Psoas muscle (tissue), 8 donors: ENCODE measurements around the gene TPBGL. TPM values are rescaled to one million over a fixed set of nuclear protein-coding genes. Genes with fewer than 3 reads are reported as not detected.

ENCODE experiments used
- ATAC-seq, 4 donors: fragments of 200-7000 bp; cut with Tn5 transposase; one replicate each; pipeline ENCODE4 v1.9.1; 2020; ENCODE audit warnings: moderate library complexity in 3 of 4, mild to moderate bottlenecking in 2 of 4
- DNase-seq, 2 donors: peaks; one replicate each; pipeline ENCODE4 v3.0.0-alpha.2; 2020
- H3K27ac ChIP-seq: fragments of 200-600 bp; one replicate; pipeline ENCODE4 v1.8.0; 2022
- H3K27me3 ChIP-seq, 3 donors: fragments of 200-600 bp in 1 of 3; one replicate each; pipeline versions ENCODE4 v1.6.1 to v1.8.0; 2013 to 2022; ENCODE audit warnings: low read length in 2 of 3, mild to moderate bottlenecking in 2 of 3, moderate library complexity in 1 of 3; ENCODE audit not compliant: insufficient read depth in 3 of 3
- H3K36me3 ChIP-seq, 2 donors: fragments of 200-600 bp in 1 of 2; one replicate each; pipeline versions ENCODE4 v1.6.1 to v1.8.0; 2013 to 2022; ENCODE audit warnings: low read depth in 1 of 2, mild to moderate bottlenecking in 1 of 2, moderate library complexity in 1 of 2; ENCODE audit not compliant: insufficient read depth in 1 of 2
- H3K4me1 ChIP-seq: fragments of 200-600 bp; one replicate; pipeline ENCODE4 v1.8.0; 2022
- H3K4me3 ChIP-seq: fragments of 200-600 bp; one replicate; pipeline ENCODE4 v1.8.0; 2022; ENCODE audit warnings: mild to moderate bottlenecking
- H3K9me3 ChIP-seq: fragments of 200-600 bp; one replicate; pipeline ENCODE4 v1.8.0; 2022
- CTCF ChIP-seq: fragments of 200-600 bp; IDR thresholded peaks from one replicate; pipeline ENCODE4 v1.8.0; 2022; ENCODE audit warnings: antibody characterized with exemption
- WGBS, 3 donors: extraction: QIAGEN DNeasy Blood & Tissue Kit; methylation state at CpG; one replicate each; pipeline versions ENCODE4 v1.1.6 to v1.1.7; 2013; 5-methylcytosine and 5-hydroxymethylcytosine counted together
- intact Hi-C, 2 donors: fragments of 100-400 bp; cut with DNase I; formaldehyde crosslinking; loops; one replicate each; pipeline versions ENCODE4 v1.11.0 to v1.14.2; 2022
- polyA plus RNA-seq, 3 donors: library from polyadenylated mRNA; stranded (reverse); fragments of 200-250 nt; gene quantifications; one replicate each; pipeline ENCODE4 v1.2.3, GENCODE V29; 2013
- total RNA-seq, 4 donors: library from RNA; stranded (reverse); fragmentation: NEBNext Ultra II Directional in 2 of 4; extraction: Animal tissue kit (Norgen Biotek cat#: 25700) in 2 of 4; gene quantifications; one replicate each; pipeline versions ENCODE4 v1.2.1 to v1.2.4, GENCODE V29; 2021 to 2023
- donor health status: healthy with polysubstance abuse.
- donor health status: DM: no; HTN: no; CAD: no; lungs with moderate emphysema.
- donor health status: Bipolar disorder and iron deficiency.
- donor health status: healthy.
- donor health status: DM: yes; HTN: yes; CAD: no.
- donor health status: DM: no; HTN: no; CAD: no.
- donor health status: DM: no; HTN: no; CAD: no.
- donor health status: DM: yes; HTN: yes; CAD: no.

Gene TPBGL
- total and polyA plus RNA-seq, 7 donors = 0.01 to 0.11 (median 0.05) TPM; not detected in 4

- H3K27me3 ChIP-seq = peaks cover 0 to 29% (median 14%) of the 10 kb centered on the region in 3 donors
- WGBS, 3 donors = 5 to 9% (median 5%) methylated on average over 38 to 72 of the region's 72 CpGs
- H3K9me3 ChIP-seq = no peaks in the 10 kb centered on the region
- H3K27ac ChIP-seq = no peak overlapping the region
- H3K4me1 ChIP-seq = peaks cover 3% of the 10 kb centered on the region
- intact Hi-C loops = loop anchor here in 1 of 2 donors (5.0 to 10.0 kb wide), 2 partner anchors 217 to 310 kb away; no protein-coding TSS in a partner anchor
- TF ChIP-seq CTCF = no peak
- ATAC-seq = no peak
- H3K4me3 ChIP-seq = peak overlapping the region; percentile 53
- no peaks in the 10 kb centered on the region for H3K36me3 ChIP-seq
- DNase-seq = no peak
These were observed 1.5 kb downstream of the TPBGL start for GRCh38 chr11:75241906-75242644.

- 79 to 81% (median 79%) methylated on average over 16 of the region's 16 CpGs for WGBS, 3 donors
These were observed 2.4 kb downstream of the TPBGL start for GRCh38 chr11:75242722-75243600.

GRCh38 chr11:75244052-75244814 is 3.7 kb downstream of the TPBGL start:
- 77 to 85% (median 81%) methylated on average over 10 of the region's 10 CpGs for WGBS, 3 donors
- no peak for DNase-seq
- H3K27ac ChIP-seq = no peak overlapping the region
- intact Hi-C loops = loop anchor here in 1 of 2 donors (5.0 to 10.0 kb wide), 2 partner anchors 219 to 312 kb away; no protein-coding TSS in a partner anchor
- H3K36me3 ChIP-seq = no peaks in the 10 kb centered on the region
- no peak overlapping the region for H3K4me3 ChIP-seq
- H3K27me3 ChIP-seq = peaks cover 0 to 29% (median 14%) of the 10 kb centered on the region in 3 donors
- no peak for TF ChIP-seq CTCF
- H3K9me3 ChIP-seq = no peaks in the 10 kb centered on the region
- H3K4me1 ChIP-seq = peaks cover 6% of the 10 kb centered on the region
- no peak for ATAC-seq

More at GRCh38 chr11:75242722-75243600, 2.4 kb downstream of the TPBGL start:
- Histone ChIP-seq H3K4me3 (no peak overlapping the region), H3K4me1 (peaks cover 3% of the 10 kb centered on the region), H3K36me3 (no peaks in the 10 kb centered on the region), H3K27me3 (peaks cover 0 to 29% (median 14%) of the 10 kb centered on the region in 3 donors), H3K9me3 (no peaks in the 10 kb centered on the region), H3K27ac (no peak overlapping the region)
- no peak for TF ChIP-seq CTCF
- DNase-seq (no peak), ATAC-seq (no peak)
- intact Hi-C loops = loop anchor here in 1 of 2 donors (5.0 to 10.0 kb wide), 2 partner anchors 218 to 311 kb away; no protein-coding TSS in a partner anchor

DNA sequence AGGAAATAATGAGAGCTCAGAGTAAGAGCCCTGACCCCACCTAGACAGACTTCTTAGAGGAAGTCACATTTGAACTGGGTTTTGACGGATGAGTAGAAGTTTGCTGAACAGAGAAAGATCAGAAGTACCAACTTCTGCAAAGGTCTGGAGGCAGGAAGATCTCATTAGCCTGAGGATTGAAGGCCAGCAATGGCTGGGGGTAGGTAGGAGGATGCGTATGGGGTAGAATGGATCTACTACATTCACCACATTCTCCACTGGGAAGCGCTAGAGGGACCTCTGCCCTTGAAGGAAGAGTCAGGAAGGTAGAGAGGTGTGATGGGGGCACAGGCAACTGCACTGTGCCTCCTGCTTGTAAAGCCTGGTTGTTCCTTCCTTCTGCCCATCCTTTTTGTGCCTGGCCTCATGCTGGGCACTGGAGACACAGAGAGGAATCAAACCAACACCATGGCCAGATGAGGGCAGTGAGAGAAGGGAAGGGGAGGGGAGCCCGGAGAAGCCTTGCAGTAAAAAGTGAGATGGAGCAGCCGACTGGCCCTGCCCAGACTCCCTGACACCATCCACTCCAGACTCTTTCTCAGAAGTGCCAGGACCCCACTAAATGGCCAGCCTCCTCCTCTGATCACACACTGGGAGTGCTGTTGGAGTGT is 4.9 kb downstream of the TPBGL start:
- Histone ChIP-seq H3K27me3 (peaks cover 0 to 21% (median 11%) of the 10 kb centered on the region in 3 donors), H3K4me3 (no peak overlapping the region), H3K36me3 (no peaks in the 10 kb centered on the region), H3K27ac (no peak overlapping the region), H3K4me1 (peaks cover 4% of the 10 kb centered on the region), H3K9me3 (no peaks in the 10 kb centered on the region)
- 62 to 79% (median 75%) methylated on average over 5 of the region's 5 CpGs for WGBS, 3 donors
- intact Hi-C loops = loop anchor here in 1 of 2 donors (2.0 to 10.0 kb wide), 2 partner anchors 103 to 221 kb away; no protein-coding TSS in a partner anchor
- ATAC-seq (no peak), DNase-seq (no peak)
- TF ChIP-seq CTCF = no peak
